Measurements from ENCODE around the gene TM2D3. TPM values are rescaled to one million over a fixed set of nuclear protein-coding genes. Genes with fewer than 3 reads are reported as not detected.

The TM2D3 gene
- total and polyA plus RNA-seq, 3 donors from 2014 or later: 60.2 to 69.9 (median 69.5) TPM

- intact Hi-C loops (cut with DNase I; ENCODE audit: low total_unique reads): no loop called here
- Histone ChIP-seq H3K27me3 (no peaks in the 10 kb centered on the region), H3K36me3 (ENCODE audit: low read depth, missing control alignments) (no peaks in the 10 kb centered on the region), H3K27ac (no peak overlapping the region), H3K4me1 (no peaks in the 10 kb centered on the region), H3K9me3 (no peaks in the 10 kb centered on the region), H3K4me3 (no peak overlapping the region)
- WGBS, 2 donors: 91 to 93% methylated on average over 6 of the region's 6 CpGs
- TF ChIP-seq POLR2A (IDR thresholded peaks at IDR 0.05) (no peak), CTCF (IDR thresholded peaks at IDR 0.05) (no peak)
- DNase-seq: no peak
Observed at GRCh38 chr15:101623367-101624304, 28.5 kb downstream of the TM2D3 start.

- no peak overlapping the region for H3K4me3 ChIP-seq
- H3K4me1 ChIP-seq: no peaks in the 10 kb centered on the region
- H3K27ac ChIP-seq: no peak overlapping the region
- no peaks in the 10 kb centered on the region for H3K36me3 ChIP-seq (ENCODE audit: low read depth, missing control alignments)
- TF ChIP-seq CTCF (IDR thresholded peaks at IDR 0.05) (no peak), POLR2A (IDR thresholded peaks at IDR 0.05) (no peak)
- WGBS, 2 donors: 83 to 90% methylated on average over 3 of the region's 3 CpGs
- H3K27me3 ChIP-seq: no peaks in the 10 kb centered on the region
- H3K9me3 ChIP-seq: no peaks in the 10 kb centered on the region
- intact Hi-C loops (cut with DNase I; ENCODE audit: low total_unique reads): no loop called here
- no peak for DNase-seq
Observed at GRCh38 chr15:101621961-101622360, 30.2 kb downstream of the TM2D3 start.

GRCh38 chr15:101620671-101621070 lies 31.5 kb downstream of the TM2D3 start:
- TF ChIP-seq POLR2A (IDR thresholded peaks at IDR 0.05) (no peak), CTCF (IDR thresholded peaks at IDR 0.05) (no peak)
- no peaks in the 10 kb centered on the region for H3K36me3 ChIP-seq (ENCODE audit: low read depth, missing control alignments)
- H3K27ac ChIP-seq: no peak overlapping the region
- no peak for DNase-seq
- intact Hi-C loops (cut with DNase I; ENCODE audit: low total_unique reads): no loop called here
- no peaks in the 10 kb centered on the region for H3K27me3 ChIP-seq
- WGBS, 2 donors: 87 to 89% methylated on average over 10 of the region's 10 CpGs
- H3K9me3 ChIP-seq: no peaks in the 10 kb centered on the region
- H3K4me3 ChIP-seq: no peak overlapping the region
- peaks cover 11% of the 10 kb centered on the region for H3K4me1 ChIP-seq

GRCh38 chr15:101619615-101619865 lies 32.6 kb downstream of the TM2D3 start:
- no peak for DNase-seq
- Histone ChIP-seq H3K36me3 (ENCODE audit: low read depth, missing control alignments) (no peaks in the 10 kb centered on the region), H3K27me3 (no peaks in the 10 kb centered on the region), H3K27ac (no peak overlapping the region), H3K9me3 (no peaks in the 10 kb centered on the region), H3K4me3 (no peak overlapping the region), H3K4me1 (peaks cover 15% of the 10 kb centered on the region)
- TF ChIP-seq POLR2A (IDR thresholded peaks at IDR 0.05): no peak
- no peak for TF ChIP-seq CTCF (IDR thresholded peaks at IDR 0.05)
- WGBS, 2 donors: 95 to 100% methylated on average over 6 of the region's 6 CpGs
- intact Hi-C loops (cut with DNase I; ENCODE audit: low total_unique reads): no loop called here
